Right atrium auricular region (tissue), 2 donors: Measurements from ENCODE around the gene NPRL2. TPM values are rescaled to one million over a fixed set of nuclear protein-coding genes. Genes with fewer than 3 reads are reported as not detected.

Source experiments
- DNase-seq: peaks from one replicate; pipeline ENCODE4 v3.0.0-alpha.2; 2019; ENCODE audit warnings: low spot score
- H3K27ac ChIP-seq, 2 donors: fragments of 200-600 bp; sonication (generic); 1 replicate in 1 of 2; 2 replicates in 1 of 2; pipeline ENCODE4 v1.5.1; 2016 to 2019
- H3K27me3 ChIP-seq, 2 donors: fragments of 200-600 bp; sonication (generic); one replicate each; pipeline versions ENCODE4 v1.5.1 to v1.6.0; 2017 to 2019
- H3K36me3 ChIP-seq: fragments of 200-600 bp; sonication (generic); one replicate; pipeline ENCODE4 v1.5.1; 2016
- H3K4me1 ChIP-seq, 2 donors: fragments of 200-600 bp; sonication (generic); one replicate each; pipeline versions ENCODE4 v1.5.1 to v1.6.0; 2017 to 2019
- H3K4me3 ChIP-seq, 2 donors: fragments of 200-600 bp; sonication (generic); 1 replicate in 1 of 2; 2 replicates in 1 of 2; pipeline ENCODE4 v1.5.1; 2017 to 2019; ENCODE audit warnings: mild to moderate bottlenecking in 1 of 2, moderate library complexity in 1 of 2
- H3K9me3 ChIP-seq, 2 donors: fragments of 200-600 bp; sonication (generic); one replicate each; pipeline ENCODE4 v1.5.1; 2019
- CTCF ChIP-seq, 2 donors: fragments of 200-600 bp; sonication (generic); IDR thresholded peaks; one replicate each; pipeline ENCODE4 v1.5.1; 2019; ENCODE audit warnings: antibody characterized with exemption in 2 of 2
- total RNA-seq, 2 donors: library from RNA; depleted of rRNA; stranded (reverse); fragments of >200 nt; gene quantifications; one replicate each; pipeline ENCODE4 v1.1.0, GENCODE V29; 2016

The NPRL2 gene
- total RNA-seq, 2 donors from 2014 or later = 12.5 to 20.3 TPM

GRCh38 chr3:50390508-50391224 is 40.1 kb upstream of the NPRL2 start:
- peaks cover 0 to 28% of the 10 kb centered on the region in 2 donors for H3K4me1 ChIP-seq
- H3K27me3 ChIP-seq = no peaks in the 10 kb centered on the region
- H3K9me3 ChIP-seq = no peaks in the 10 kb centered on the region
- no peaks in the 10 kb centered on the region for H3K36me3 ChIP-seq
- peak overlapping the region; percentile 51 to 73 for H3K27ac ChIP-seq
- no peak for TF ChIP-seq CTCF (IDR thresholded peaks at IDR 0.05)
- DNase-seq = no peak
- no peak overlapping the region for H3K4me3 ChIP-seq

GRCh38 chr3:50389414-50389767 is 38.8 kb upstream of the NPRL2 start:
- TF ChIP-seq CTCF (IDR thresholded peaks at IDR 0.05) = no peak
- Histone ChIP-seq H3K36me3 (no peaks in the 10 kb centered on the region), H3K27ac (no peak overlapping the region)

DNA sequence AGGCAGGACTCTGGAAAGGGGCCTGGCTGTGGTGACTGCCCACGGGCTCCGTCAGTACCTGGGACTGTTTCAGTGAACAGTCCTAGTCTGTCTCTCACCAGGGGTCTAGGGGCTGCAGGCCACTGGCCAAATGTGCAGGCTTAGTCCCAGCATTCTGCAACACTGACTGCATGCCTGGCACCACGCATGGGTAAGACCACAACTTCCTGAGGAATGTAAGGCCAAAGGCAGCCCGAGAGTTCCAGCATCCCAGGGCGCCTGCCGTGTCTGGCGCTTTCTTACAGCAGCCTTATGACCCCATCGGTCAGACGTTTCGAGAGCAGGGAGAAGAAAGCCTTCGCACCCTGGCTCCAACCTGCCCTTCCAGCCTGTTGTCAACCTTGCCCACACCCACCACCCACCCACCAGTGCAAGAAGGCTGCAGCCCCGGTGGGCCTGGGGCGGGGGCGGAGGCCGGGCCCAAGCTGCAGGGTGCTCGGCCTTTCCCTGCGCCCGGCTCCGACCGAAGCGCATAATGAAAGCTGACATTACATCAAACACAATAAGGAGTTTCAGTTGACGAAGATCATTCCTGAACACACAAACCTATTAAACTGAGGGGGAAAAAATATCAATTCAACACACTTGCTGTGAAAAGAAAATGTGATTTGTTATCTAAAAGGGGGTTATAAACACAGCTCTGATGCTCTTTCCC is 38.3 kb upstream of the NPRL2 start:
- Histone ChIP-seq H3K27ac (no peak overlapping the region), H3K4me3 (no peak overlapping the region), H3K9me3 (no peaks in the 10 kb centered on the region), H3K27me3 (no peaks in the 10 kb centered on the region), H3K36me3 (no peaks in the 10 kb centered on the region), H3K4me1 (peaks cover 0 to 28% of the 10 kb centered on the region in 2 donors)
- no peak for DNase-seq
- no peak for TF ChIP-seq CTCF (IDR thresholded peaks at IDR 0.05)

More at GRCh38 chr3:50389414-50389767, 38.8 kb upstream of the NPRL2 start:
- Histone ChIP-seq H3K27me3 (no peaks in the 10 kb centered on the region), H3K4me3 (no peak overlapping the region), H3K4me1 (peaks cover 0 to 28% of the 10 kb centered on the region in 2 donors), H3K9me3 (no peaks in the 10 kb centered on the region)
- no peak for DNase-seq

GRCh38 chr3:50388016-50388719 is 37.6 kb upstream of the NPRL2 start:
- peak in 1 of 2 donors; percentile 39 for TF ChIP-seq CTCF (IDR thresholded peaks at IDR 0.05)
- Histone ChIP-seq H3K27me3 (no peaks in the 10 kb centered on the region), H3K4me1 (peaks cover 0 to 28% of the 10 kb centered on the region in 2 donors), H3K36me3 (no peaks in the 10 kb centered on the region), H3K9me3 (no peaks in the 10 kb centered on the region), H3K27ac (no peak overlapping the region), H3K4me3 (no peak overlapping the region)
- DNase-seq = no peak

DNA sequence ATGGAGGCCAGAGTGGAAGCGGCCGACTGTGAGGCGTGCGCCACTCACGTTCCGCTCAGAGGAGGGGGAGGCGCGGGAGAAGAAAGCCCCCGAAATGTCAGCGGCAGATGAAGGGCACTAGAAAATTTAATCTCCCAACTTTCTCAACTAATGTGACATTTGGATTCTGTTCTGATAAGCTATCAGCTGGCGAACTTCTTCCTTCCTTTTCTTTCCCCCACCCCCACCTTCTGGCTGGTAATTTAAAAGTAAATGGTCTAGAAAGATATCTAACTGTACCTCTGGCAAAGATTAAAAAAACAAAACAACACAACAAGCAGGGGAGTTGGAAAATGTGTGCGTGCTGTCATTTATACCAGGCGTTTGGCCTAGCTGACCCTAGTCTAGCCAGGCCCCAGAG is 35.2 kb upstream of the NPRL2 start:
- DNase-seq = no peak
- no peak for TF ChIP-seq CTCF (IDR thresholded peaks at IDR 0.05)
- Histone ChIP-seq H3K27ac (no peak overlapping the region), H3K36me3 (no peaks in the 10 kb centered on the region), H3K4me1 (peaks cover 0 to 6% of the 10 kb centered on the region in 2 donors), H3K9me3 (no peaks in the 10 kb centered on the region), H3K27me3 (no peaks in the 10 kb centered on the region), H3K4me3 (no peak overlapping the region)
